ENCODE results near the gene GDPD2. TPM values are rescaled to one million over a fixed set of nuclear protein-coding genes. Genes with fewer than 3 reads are reported as not detected.

Gene GDPD2
- total RNA-seq, 4 donors from 2014 or later = not detected

DNA sequence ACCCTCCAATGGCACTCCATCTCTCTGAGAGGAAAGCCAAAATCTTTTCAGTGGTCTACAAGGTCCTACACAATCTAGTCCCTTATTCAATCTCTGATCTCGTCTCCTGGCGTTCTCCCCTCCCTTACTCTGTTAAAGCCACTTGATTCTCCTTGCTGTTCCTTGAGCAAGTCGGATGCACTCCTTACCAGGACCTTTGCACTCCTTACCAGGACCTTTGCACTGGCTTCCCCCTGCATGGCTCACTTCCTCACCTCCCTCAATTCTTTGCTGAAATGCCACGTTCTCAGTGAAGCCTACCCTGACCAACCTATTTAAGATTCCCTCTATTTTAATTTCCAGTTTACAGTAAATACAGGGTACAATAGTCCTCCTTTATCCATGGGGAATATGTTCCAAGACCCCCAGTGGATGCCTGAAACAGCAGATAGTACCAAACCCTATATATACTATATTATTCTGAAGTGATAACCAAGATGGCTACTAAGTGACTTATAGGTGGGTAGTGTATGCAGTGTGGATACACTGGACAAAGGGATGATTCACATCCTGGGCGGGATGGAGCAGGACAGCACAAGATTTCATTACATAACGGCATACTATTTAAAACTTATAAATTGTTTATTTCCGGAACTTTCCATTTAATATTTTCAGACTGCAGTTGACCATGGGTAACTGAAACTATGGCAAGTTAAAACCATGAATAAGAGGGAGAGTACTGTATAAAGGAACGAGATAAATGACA, 15.0 kb downstream of the GDPD2 start:
- TF ChIP-seq, protein P1, sequence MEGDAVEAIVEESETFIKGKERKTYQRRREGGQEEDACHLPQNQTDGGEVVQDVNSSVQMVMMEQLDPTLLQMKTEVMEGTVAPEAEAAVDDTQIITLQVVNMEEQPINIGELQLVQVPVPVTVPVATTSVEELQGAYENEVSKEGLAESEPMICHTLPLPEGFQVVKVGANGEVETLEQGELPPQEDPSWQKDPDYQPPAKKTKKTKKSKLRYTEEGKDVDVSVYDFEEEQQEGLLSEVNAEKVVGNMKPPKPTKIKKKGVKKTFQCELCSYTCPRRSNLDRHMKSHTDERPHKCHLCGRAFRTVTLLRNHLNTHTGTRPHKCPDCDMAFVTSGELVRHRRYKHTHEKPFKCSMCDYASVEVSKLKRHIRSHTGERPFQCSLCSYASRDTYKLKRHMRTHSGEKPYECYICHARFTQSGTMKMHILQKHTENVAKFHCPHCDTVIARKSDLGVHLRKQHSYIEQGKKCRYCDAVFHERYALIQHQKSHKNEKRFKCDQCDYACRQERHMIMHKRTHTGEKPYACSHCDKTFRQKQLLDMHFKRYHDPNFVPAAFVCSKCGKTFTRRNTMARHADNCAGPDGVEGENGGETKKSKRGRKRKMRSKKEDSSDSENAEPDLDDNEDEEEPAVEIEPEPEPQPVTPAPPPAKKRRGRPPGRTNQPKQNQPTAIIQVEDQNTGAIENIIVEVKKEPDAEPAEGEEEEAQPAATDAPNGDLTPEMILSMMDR (IDR thresholded peaks at IDR 0.05; ENCODE audit: low read depth) = no peak

DNA sequence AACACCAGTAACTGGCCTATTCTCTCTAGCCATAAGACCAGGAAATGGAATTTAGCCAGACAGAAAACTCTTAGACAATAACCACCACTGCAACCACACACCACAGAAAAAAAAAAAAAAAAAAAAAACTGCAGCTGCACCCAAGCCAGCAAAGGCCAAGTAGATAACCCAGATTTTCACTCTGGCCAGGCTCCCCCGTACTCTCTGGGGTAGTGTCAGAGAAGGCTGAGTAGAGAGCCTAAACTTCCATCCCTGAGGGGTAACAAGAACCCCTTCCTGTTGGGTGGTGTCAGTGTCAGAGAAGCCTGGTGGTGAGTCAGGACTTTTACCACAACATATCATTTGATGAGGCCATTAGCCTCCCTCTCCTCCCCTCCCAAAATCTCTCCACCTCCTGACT, 15.9 kb downstream of the GDPD2 start:
- TF ChIP-seq, protein P1 (IDR thresholded peaks at IDR 0.05; ENCODE audit: low read depth) = no peak

DNA sequence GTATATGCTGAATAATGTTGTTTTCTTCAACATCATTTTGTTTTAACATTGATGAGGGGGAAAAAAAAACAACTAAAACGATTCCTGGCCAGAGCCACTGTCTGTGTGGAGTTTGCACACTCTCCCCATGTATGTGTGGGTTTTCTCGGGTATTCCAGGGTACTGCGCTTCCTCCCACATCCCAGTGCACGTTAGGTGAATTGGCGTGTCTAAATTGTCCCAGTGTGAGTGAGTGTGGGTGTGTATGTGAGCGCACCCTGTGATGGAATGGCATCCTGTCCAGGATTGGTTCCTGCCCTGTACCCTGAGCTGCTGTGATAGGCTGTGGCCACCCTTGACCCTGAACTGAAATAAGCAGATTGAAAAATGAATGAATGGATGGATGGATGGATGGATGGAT, 19.1 kb downstream of the GDPD2 start:
- TF ChIP-seq, protein P1 (IDR thresholded peaks at IDR 0.05; ENCODE audit: low read depth) = no peak

DNA sequence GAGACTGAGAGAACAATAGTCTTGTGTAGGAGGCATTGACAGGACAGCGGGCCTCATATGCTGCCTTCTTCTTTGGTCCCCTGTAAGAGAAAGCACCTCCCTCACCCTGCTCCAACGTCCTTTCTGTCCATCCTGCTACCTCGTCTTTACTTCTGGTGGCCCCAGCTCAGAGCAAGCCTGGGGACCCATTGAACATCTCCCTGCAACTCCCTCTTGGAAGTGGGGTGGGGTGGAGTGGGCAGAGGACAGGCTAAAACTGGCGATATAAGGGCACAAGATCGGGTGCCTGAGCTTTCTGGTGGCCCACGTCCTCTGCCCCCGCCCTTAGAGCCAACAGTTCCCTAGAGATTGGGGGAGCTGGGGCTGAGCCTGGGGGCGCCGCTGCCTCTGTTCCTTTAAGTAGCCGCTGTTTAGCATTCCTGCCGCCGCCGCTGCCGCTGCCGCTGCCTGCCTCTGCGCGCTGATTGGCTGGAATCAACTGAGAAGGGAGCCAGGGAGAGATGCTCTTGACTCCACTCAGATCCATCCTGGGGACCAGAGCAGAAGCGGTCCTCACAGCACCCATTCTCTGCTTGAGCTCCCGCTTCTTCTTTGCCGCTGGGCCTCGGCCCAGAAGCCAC, 21.3 kb downstream of the GDPD2 start, which contains the start of gene DLG3:
Gene DLG3, plus strand, starts transcription at position 510 of the 620 bp plus-strand sequence. CDS start 367 bp downstream, outside the sequence.
- TF ChIP-seq, protein P1 (IDR thresholded peaks at IDR 0.05; ENCODE audit: low read depth) = no peak

DNA sequence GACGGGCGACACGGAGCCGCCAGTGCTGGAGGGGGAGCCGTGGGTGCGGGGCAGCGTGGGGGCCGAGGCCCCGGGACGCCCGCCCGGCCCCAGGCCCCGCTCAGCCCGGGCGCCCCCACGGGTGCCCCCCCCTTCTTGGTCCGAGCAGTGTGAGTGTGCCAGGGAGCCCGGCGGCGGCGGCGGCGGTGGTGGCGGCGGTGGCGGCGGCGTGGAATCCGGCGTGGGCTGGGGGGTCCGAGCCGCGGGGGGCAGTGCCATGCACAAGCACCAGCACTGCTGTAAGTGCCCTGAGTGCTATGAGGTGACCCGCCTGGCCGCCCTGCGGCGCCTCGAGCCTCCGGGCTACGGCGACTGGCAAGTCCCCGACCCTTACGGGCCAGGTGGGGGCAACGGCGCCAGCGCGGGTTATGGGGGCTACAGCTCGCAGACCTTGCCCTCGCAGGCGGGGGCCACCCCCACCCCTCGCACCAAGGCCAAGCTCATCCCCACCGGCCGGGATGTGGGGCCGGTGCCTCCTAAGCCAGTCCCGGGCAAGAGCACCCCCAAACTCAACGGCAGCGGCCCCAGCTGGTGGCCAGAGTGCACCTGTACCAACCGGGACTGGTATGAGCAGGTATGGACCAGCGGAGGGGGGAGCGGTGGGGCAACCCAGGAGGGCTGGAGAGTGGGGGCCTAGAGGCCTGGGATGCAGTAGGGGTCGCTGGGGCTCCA, 22.0 kb downstream of the GDPD2 start:
- TF ChIP-seq, protein P1 (IDR thresholded peaks at IDR 0.05; ENCODE audit: low read depth) = no peak

DNA sequence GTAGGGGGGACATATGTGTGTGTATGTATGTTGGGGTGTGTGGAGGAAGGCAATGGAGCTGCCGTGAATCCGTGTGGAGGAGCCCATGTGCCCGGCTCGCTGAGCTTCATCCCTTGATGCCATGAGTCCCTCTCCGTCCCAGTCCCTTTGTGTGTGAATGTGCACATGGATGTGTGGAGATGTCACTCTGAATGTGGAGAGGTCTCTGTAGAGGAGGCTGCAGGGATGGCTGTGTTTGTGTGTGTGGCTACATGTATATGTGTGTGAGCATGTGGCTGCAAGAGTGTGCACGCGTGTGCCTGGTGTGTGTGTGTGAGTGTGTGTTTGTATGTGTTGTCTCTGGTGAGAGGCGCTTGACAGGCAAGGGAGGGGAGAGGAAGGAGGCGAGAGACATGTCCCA, 22.8 kb downstream of the GDPD2 start:
- TF ChIP-seq, protein P1 (IDR thresholded peaks at IDR 0.05; ENCODE audit: low read depth) = no peak
